Natural killer cell (primary cell): ENCODE data around the gene RAPGEF4. TPM values are rescaled to one million over a fixed set of nuclear protein-coding genes. Genes with fewer than 3 reads are reported as not detected.

Experiments
- ATAC-seq, 3 donors: fragments of 150-1000 bp in 2 of 3; fragments of 200-7000 bp in 1 of 3; cut with Tn5 transposase; 1 replicate in 1 of 3; 2 replicates in 2 of 3; pipeline ENCODE4 v1.10.0; 2021; ENCODE audit warnings: mild to moderate bottlenecking in 2 of 3, moderate library complexity in 2 of 3
- DNase-seq, 2 donors: peaks; one replicate each; pipeline versions ENCODE4 v3.0.0 to v3.0.0-alpha.2; 2013 to 2021; ENCODE audit warnings: mixed read lengths in 1 of 2
- H3K27ac ChIP-seq: one replicate; pipeline ENCODE4 v1.5.1; 2013; ENCODE audit warnings: mild to moderate bottlenecking, low read length
- H3K27me3 ChIP-seq: one replicate; pipeline ENCODE4 v1.6.1; 2013; ENCODE audit warnings: low read length; ENCODE audit not compliant: control insufficient read depth, insufficient read depth
- H3K36me3 ChIP-seq: one replicate; pipeline ENCODE4 v1.6.1; 2013; ENCODE audit warnings: low read length; ENCODE audit not compliant: control insufficient read depth, insufficient read depth
- H3K4me1 ChIP-seq: one replicate; pipeline ENCODE4 v1.6.1; 2013; ENCODE audit warnings: low read length; ENCODE audit not compliant: control insufficient read depth, insufficient read depth
- H3K4me3 ChIP-seq: one replicate; pipeline ENCODE4 v1.5.1; 2013; ENCODE audit warnings: low read length
- H3K9me3 ChIP-seq: one replicate; pipeline ENCODE4 v1.6.1; 2013; ENCODE audit warnings: low read length; ENCODE audit not compliant: control insufficient read depth, insufficient read depth
- H3K27ac Mint-ChIP-seq, 2 donors: one replicate each; pipeline ENCODE4 v1.8.0; 2022; ENCODE audit warnings: mild to moderate bottlenecking in 2 of 2, mixed read lengths in 2 of 2, moderate library complexity in 1 of 2
- H3K27me3 Mint-ChIP-seq, 2 donors: one replicate each; pipeline ENCODE4 v1.8.0; 2022; ENCODE audit warnings: low read depth in 2 of 2, mixed read lengths in 2 of 2
- H3K36me3 Mint-ChIP-seq: one replicate; pipeline ENCODE4 v1.8.0; 2022; ENCODE audit warnings: mixed read lengths
- H3K4me1 Mint-ChIP-seq, 2 donors: one replicate each; pipeline ENCODE4 v1.8.0; 2022; ENCODE audit warnings: mixed read lengths in 2 of 2
- H3K4me3 Mint-ChIP-seq: one replicate; pipeline ENCODE4 v1.8.0; 2022; ENCODE audit warnings: mild to moderate bottlenecking, moderate library complexity, mixed read lengths
- H3K9me3 Mint-ChIP-seq, 2 donors: one replicate each; pipeline ENCODE4 v1.8.0; 2022; ENCODE audit warnings: mixed read lengths in 2 of 2
- WGBS: methylation state at CpG from one replicate; pipeline ENCODE4 v1.1.7; 2013; ENCODE audit warnings: missing lambda C conversion rate; ENCODE audit not compliant: insufficient coverage; 5-methylcytosine and 5-hydroxymethylcytosine counted together
- intact Hi-C: fragments of 100-400 bp; cut with micrococcal nuclease; formaldehyde crosslinking; loops from one replicate; pipeline ENCODE4 v1.14.2; 2022
- total RNA-seq, 4 donors: library from RNA; stranded (reverse); fragments of 120-200 nt in 1 of 4; gene quantifications; one replicate each; pipeline versions ENCODE4 v1.2.3 to v1.2.4, GENCODE V29; 2013 to 2022
- TF ChIP-seq, protein P1 (sequence below): fragments of 200-600 bp; IDR thresholded peaks from one replicate; pipeline ENCODE4 v1.8.0; 2022; ENCODE audit warnings: antibody characterized with exemption

RAPGEF4 gene
- total RNA-seq, 3 donors from 2014 or later (not counting 1 experiment from before 2014, with no cell fraction given), result 0.50 TPM; not detected in 2

DNA sequence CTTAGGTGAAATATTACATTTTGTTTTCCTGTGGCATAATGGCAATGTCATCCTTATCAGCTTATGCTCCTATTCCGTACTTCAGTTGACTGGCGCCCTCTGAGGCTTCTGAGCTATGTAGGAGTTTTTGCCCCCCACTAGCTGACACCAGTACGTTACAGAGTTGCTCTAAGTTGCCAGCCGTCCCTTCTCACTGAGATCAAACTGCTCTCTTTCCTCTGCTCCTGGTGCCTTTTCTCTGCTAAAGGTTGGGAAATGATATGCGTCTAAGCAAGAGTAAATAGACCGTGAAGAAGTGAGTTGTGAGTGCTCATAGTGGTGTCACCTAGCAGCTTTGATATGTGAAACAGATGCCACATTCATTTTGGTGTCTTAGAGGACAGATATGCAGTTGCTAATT, 99.2 kb downstream of the RAPGEF4 start:
- Mint-ChIP-seq H3K36me3 (no peaks in the 10 kb centered on the region), H3K9me3 (no peaks in the 10 kb centered on the region), H3K27me3 (peaks cover 6 to 7% of the 10 kb centered on the region in 2 donors), H3K27ac (no peak overlapping the region), H3K4me3 (no peak overlapping the region), H3K4me1 (peaks cover 0 to 4% of the 10 kb centered on the region in 2 donors)
- H3K4me3 ChIP-seq, result no peak overlapping the region
- no peak for DNase-seq
- ATAC-seq, result no peak
- WGBS, result 91% methylated on average over 6 of the region's 6 CpGs
- H3K36me3 ChIP-seq, result no peaks in the 10 kb centered on the region
- intact Hi-C loops, result no loop called here
- no peaks in the 10 kb centered on the region for H3K27me3 ChIP-seq
- H3K9me3 ChIP-seq, result no peaks in the 10 kb centered on the region
- H3K4me1 ChIP-seq, result no peaks in the 10 kb centered on the region
- TF ChIP-seq, protein P1, sequence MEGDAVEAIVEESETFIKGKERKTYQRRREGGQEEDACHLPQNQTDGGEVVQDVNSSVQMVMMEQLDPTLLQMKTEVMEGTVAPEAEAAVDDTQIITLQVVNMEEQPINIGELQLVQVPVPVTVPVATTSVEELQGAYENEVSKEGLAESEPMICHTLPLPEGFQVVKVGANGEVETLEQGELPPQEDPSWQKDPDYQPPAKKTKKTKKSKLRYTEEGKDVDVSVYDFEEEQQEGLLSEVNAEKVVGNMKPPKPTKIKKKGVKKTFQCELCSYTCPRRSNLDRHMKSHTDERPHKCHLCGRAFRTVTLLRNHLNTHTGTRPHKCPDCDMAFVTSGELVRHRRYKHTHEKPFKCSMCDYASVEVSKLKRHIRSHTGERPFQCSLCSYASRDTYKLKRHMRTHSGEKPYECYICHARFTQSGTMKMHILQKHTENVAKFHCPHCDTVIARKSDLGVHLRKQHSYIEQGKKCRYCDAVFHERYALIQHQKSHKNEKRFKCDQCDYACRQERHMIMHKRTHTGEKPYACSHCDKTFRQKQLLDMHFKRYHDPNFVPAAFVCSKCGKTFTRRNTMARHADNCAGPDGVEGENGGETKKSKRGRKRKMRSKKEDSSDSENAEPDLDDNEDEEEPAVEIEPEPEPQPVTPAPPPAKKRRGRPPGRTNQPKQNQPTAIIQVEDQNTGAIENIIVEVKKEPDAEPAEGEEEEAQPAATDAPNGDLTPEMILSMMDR, result no peak
- H3K27ac ChIP-seq, result no peak overlapping the region

DNA sequence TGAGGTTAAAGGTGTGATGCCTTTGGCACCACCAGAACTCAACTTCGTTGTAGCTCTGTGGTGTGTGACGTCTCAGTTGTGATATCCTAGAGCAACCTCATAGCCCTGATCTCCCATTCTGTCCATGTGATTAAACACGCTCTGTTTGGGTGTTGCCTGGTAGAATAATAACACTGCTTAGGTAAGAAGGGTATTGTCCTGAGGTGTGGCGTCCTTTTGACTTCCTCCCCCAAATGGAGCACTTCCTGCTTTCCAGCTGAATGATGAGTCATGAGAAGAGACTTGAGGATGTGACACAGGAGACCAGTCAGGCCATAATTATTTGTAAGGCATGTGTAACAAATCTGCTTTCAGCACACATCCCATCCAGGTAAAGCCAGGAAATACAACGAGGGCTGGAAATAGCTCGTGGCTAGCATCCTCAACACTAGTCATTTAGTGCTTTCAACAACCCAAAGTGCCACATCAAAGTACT, 100.7 kb downstream of the RAPGEF4 start:
- H3K27me3 ChIP-seq, result no peaks in the 10 kb centered on the region
- H3K9me3 ChIP-seq, result no peaks in the 10 kb centered on the region
- intact Hi-C loops, result no loop called here
- Mint-ChIP-seq H3K4me1 (peaks cover 0 to 4% of the 10 kb centered on the region in 2 donors), H3K36me3 (no peaks in the 10 kb centered on the region), H3K4me3 (no peak overlapping the region), H3K27me3 (peaks cover 7 to 8% of the 10 kb centered on the region in 2 donors), H3K9me3 (no peaks in the 10 kb centered on the region), H3K27ac (no peak overlapping the region)
- H3K27ac ChIP-seq, result no peak overlapping the region
- H3K4me3 ChIP-seq, result no peak overlapping the region
- 33% methylated on average over 6 of the region's 6 CpGs for WGBS
- no peaks in the 10 kb centered on the region for H3K4me1 ChIP-seq
- peak in 1 of 2 donors; percentile 2 for DNase-seq
- TF ChIP-seq, protein P1, result no peak
- peak in 1 of 3 donors; percentile 17 for ATAC-seq
- no peaks in the 10 kb centered on the region for H3K36me3 ChIP-seq

DNA sequence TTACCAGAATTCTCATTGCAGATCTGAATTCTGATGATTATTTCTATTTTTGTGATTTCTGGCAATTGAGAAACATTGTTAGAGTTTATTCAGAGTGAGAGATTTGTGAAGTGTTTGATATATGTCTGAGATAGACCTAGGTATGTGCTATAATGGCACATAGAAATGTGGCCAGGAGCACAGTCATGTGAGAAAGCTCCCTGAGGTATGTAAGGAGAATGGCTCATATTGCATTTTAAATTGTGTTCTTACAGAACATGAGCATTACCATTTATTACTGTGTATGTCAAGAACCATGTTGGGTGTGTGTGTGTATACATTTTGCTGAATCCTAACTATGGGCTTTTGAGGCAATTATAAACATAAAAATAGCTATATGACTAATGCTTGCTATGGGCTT, 101.2 kb downstream of the RAPGEF4 start:
- no peaks in the 10 kb centered on the region for H3K27me3 ChIP-seq
- H3K4me3 Mint-ChIP-seq, result no peak overlapping the region
- H3K4me3 ChIP-seq, result no peak overlapping the region
- no peak overlapping the region for H3K27ac Mint-ChIP-seq
- peaks cover 0 to 4% of the 10 kb centered on the region in 2 donors for H3K4me1 Mint-ChIP-seq
- H3K27ac ChIP-seq, result no peak overlapping the region
- H3K36me3 ChIP-seq, result no peaks in the 10 kb centered on the region
- no peaks in the 10 kb centered on the region for H3K9me3 ChIP-seq
- ATAC-seq (no peak), DNase-seq (no peak)
- intact Hi-C loops, result no loop called here
- no peaks in the 10 kb centered on the region for H3K4me1 ChIP-seq
- no peaks in the 10 kb centered on the region for H3K36me3 Mint-ChIP-seq
- TF ChIP-seq, protein P1, result no peak
- H3K9me3 Mint-ChIP-seq, result no peaks in the 10 kb centered on the region
- peaks cover 7 to 8% of the 10 kb centered on the region in 2 donors for H3K27me3 Mint-ChIP-seq

DNA sequence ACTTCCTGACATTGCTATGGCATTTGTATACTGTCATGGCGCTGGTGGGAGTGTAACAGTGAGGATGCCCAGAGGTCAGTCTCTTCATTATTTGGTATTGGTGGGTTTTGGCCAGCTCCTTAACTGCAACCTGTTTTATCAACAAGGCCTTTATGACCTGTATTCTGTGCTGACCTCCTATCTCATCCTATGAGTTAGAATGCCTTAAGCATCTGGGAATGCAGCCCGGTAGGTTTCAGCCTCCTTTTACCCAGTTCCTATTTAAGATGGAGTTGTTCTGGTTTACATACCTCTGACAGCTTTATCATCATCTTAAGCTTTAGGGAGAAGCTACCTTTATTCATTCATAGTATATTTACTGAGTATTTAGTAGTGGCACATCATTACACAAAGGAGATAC, 103.8 kb downstream of the RAPGEF4 start:
- TF ChIP-seq, protein P1, result no peak

More for the DNA sequence above, 103.8 kb downstream of the RAPGEF4 start:
- no peaks in the 10 kb centered on the region for H3K27me3 ChIP-seq
- no peak overlapping the region for H3K4me3 ChIP-seq
- H3K27ac ChIP-seq, result no peak overlapping the region
- 86% methylated on average over 1 of the region's 2 CpGs for WGBS
- ATAC-seq, result no peak
- Mint-ChIP-seq H3K9me3 (no peaks in the 10 kb centered on the region), H3K4me1 (peaks cover 0 to 4% of the 10 kb centered on the region in 2 donors), H3K27ac (no peak overlapping the region), H3K27me3 (peaks cover 7 to 8% of the 10 kb centered on the region in 2 donors), H3K4me3 (no peak overlapping the region), H3K36me3 (no peaks in the 10 kb centered on the region)
- H3K36me3 ChIP-seq, result no peaks in the 10 kb centered on the region
- H3K9me3 ChIP-seq, result no peaks in the 10 kb centered on the region
- intact Hi-C loops, result no loop called here
- DNase-seq, result no peak
- no peaks in the 10 kb centered on the region for H3K4me1 ChIP-seq
